K562 (cell line): Measurements from ENCODE around the gene SPINK4. TPM values are rescaled to one million over a fixed set of nuclear protein-coding genes. Genes with fewer than 3 reads are reported as not detected.

Source experiments
- CHD1 ChIP-seq: fragments of 200-600 bp; sonication (generic); IDR thresholded peaks from one replicate; pipeline ENCODE4 v1.6.1; 2012; ENCODE audit warnings: mild to moderate bottlenecking, moderate library complexity, low read length, inconsistent platforms
- HDAC2 ChIP-seq: fragments of 450-650 bp; IDR thresholded peaks from 2 replicates; pipeline ENCODE4 v1.6.1; 2016; ENCODE audit warnings: mild to moderate bottlenecking
- HDAC3 ChIP-seq: fragments of 450-650 bp; IDR thresholded peaks from 2 replicates; pipeline ENCODE4 v1.6.1; 2018; ENCODE audit warnings: borderline replicate concordance, mild to moderate bottlenecking, moderate library complexity; ENCODE audit not compliant: partially characterized antibody
- KLF6 ChIP-seq: fragments of 250-450 bp; sonication (Bioruptor Pico); IDR thresholded peaks from 2 replicates; pipeline ENCODE4 v1.4.0; 2020; ENCODE audit warnings: mild to moderate bottlenecking, moderate library complexity, borderline replicate concordance
- MECOM ChIP-seq: fragments of 250-450 bp; sonication (Bioruptor Pico); IDR thresholded peaks from 2 replicates; pipeline ENCODE4 v1.8.0; 2022; ENCODE audit warnings: inconsistent platforms
- SRF ChIP-seq, 2 experiments: fragments of 250-450, 450-650 bp in 1 of 2; sonication (Bioruptor Pico) in 1 of 2; sonication (generic) in 1 of 2; formaldehyde crosslinking; IDR thresholded peaks; 2 replicates each; pipeline versions ENCODE4 v1.5.0 to v1.5.1; 2020 to 2022; ENCODE audit warnings: mild to moderate bottlenecking in 1 of 2, missing genetic modification reagents in 1 of 2
- SRSF3 ChIP-seq: fragments of 200-400 bp; formaldehyde crosslinking; IDR thresholded peaks from 2 replicates; pipeline ENCODE4 v1.6.1; 2016; ENCODE audit warnings: mild to moderate bottlenecking, low read length, moderate library complexity; ENCODE audit not compliant: insufficient read depth
- ZFP36 ChIP-seq: fragments of 150-350 bp; IDR thresholded peaks from 2 replicates; pipeline ENCODE4 v1.6.1; 2018; ENCODE audit warnings: low read length, low read depth; ENCODE audit not compliant: partially characterized antibody
- polyA plus RNA-seq, 8 experiments: library from polyadenylated mRNA; depleted of rRNA in 4 of 8; stranded (reverse) in 5 of 8; unstranded in 3 of 8; fragments of >200 nt; fragmentation: Nextera tagmentation in 2 of 8; fragmentation: Illumina TruSeq in 1 of 8; extraction: Ambion mirVana in 2 of 8; extraction: Trizol in 1 of 8; gene quantifications; 2 replicates each; pipeline versions ENCODE4 v1.2.1 to v1.2.3, GENCODE V29; 2011 to 2014; ENCODE audit warnings: inconsistent platforms in 1 of 8, missing spikeins in 1 of 8
- total RNA-seq, 7 experiments: library from RNA; depleted of rRNA in 6 of 7; stranded (reverse); fragments of >200 nt in 6 of 7; fragmentation: Illumina TruSeq in 2 of 7; extraction: Trizol in 2 of 7; gene quantifications; 2 replicates each; pipeline versions ENCODE4 v1.2.1 to v1.2.3, GENCODE V29; 2011 to 2021; ENCODE audit warnings: low replicate concordance in 1 of 7
- TF ChIP-seq, protein P1 (sequence below), 2 experiments: fragments of 450-650 bp; formaldehyde crosslinking in 1 of 2; IDR thresholded peaks; 2 replicates each; pipeline versions ENCODE4 v1.4.0 to v1.6.1; 2014 to 2020; ENCODE audit warnings: mild to moderate bottlenecking in 2 of 2, borderline replicate concordance in 1 of 2, low read depth in 1 of 2
- TF ChIP-seq, protein P2 (sequence below): fragments of 250-450 bp; sonication (Bioruptor Pico); IDR thresholded peaks from 2 replicates; pipeline ENCODE4 v1.8.0; 2022; ENCODE audit warnings: inconsistent platforms

The SPINK4 gene
- total and polyA plus RNA-seq, 9 of the 15 experiments (the other 6 are each of a cell fraction or from before 2014, with no cell fraction given), result 0.74 to 5.5 (median 2.1) TPM; not detected in 2

DNA sequence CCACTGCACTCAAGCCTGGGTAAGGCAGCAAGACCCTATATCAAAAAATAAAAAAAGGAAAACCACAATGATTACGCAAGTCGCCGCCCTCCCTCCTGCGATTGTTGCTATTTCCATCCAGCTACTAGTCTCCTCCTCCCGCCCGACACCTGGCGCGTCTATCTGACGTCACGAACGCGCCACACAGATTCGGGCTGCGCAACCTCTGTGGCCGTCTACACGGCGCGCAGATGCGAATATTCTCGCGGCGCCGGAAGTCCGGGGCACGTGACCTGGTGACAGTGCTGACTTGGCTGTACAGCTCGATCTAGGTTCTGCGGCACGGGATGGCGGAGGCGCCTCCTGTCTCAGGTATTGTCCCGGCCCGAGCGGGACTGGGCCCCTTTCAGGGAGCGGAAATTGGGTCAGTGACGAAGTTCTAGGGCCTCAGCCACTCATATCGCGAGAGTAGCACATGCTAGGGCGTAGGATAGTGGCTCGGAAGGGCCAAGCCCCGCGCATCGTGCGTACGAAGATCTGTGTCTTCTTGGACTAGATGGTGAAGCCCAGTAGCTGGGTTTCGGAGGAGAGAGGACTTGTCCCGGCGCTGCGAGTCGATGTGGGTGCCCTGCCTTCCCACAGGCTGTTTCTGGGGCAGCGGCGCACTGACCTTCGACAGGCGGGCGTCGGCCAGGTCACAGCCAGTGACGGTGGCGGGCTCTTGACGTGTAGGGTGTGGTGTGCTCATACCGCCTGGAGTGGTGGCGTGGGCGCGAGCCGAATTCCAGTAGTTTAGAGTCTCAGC, 50.5 kb downstream of the SPINK4 start, which contains the start of gene NFX1 (continued):
- TF ChIP-seq, protein P1, sequence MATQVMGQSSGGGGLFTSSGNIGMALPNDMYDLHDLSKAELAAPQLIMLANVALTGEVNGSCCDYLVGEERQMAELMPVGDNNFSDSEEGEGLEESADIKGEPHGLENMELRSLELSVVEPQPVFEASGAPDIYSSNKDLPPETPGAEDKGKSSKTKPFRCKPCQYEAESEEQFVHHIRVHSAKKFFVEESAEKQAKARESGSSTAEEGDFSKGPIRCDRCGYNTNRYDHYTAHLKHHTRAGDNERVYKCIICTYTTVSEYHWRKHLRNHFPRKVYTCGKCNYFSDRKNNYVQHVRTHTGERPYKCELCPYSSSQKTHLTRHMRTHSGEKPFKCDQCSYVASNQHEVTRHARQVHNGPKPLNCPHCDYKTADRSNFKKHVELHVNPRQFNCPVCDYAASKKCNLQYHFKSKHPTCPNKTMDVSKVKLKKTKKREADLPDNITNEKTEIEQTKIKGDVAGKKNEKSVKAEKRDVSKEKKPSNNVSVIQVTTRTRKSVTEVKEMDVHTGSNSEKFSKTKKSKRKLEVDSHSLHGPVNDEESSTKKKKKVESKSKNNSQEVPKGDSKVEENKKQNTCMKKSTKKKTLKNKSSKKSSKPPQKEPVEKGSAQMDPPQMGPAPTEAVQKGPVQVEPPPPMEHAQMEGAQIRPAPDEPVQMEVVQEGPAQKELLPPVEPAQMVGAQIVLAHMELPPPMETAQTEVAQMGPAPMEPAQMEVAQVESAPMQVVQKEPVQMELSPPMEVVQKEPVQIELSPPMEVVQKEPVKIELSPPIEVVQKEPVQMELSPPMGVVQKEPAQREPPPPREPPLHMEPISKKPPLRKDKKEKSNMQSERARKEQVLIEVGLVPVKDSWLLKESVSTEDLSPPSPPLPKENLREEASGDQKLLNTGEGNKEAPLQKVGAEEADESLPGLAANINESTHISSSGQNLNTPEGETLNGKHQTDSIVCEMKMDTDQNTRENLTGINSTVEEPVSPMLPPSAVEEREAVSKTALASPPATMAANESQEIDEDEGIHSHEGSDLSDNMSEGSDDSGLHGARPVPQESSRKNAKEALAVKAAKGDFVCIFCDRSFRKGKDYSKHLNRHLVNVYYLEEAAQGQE (IDR thresholded peaks at IDR 0.05; ENCODE audit: borderline replicate concordance), result peak; percentile 73
- TF ChIP-seq, protein P1 (CRISPR knock-in tag; IDR thresholded peaks at IDR 0.05; ENCODE audit: low read depth), result no peak
- TF ChIP-seq ZFP36 (no peak), SRF (CRISPR knock-in tag; IDR thresholded peaks at IDR 0.05) (no peak), HDAC2 (peak; percentile 71), KLF6 (CRISPR knock-in tag) (no peak), HDAC3 (no peak), CHD1 (peak; percentile 78), MECOM (no peak), SRSF3 (no peak)
- TF ChIP-seq, protein P2, sequence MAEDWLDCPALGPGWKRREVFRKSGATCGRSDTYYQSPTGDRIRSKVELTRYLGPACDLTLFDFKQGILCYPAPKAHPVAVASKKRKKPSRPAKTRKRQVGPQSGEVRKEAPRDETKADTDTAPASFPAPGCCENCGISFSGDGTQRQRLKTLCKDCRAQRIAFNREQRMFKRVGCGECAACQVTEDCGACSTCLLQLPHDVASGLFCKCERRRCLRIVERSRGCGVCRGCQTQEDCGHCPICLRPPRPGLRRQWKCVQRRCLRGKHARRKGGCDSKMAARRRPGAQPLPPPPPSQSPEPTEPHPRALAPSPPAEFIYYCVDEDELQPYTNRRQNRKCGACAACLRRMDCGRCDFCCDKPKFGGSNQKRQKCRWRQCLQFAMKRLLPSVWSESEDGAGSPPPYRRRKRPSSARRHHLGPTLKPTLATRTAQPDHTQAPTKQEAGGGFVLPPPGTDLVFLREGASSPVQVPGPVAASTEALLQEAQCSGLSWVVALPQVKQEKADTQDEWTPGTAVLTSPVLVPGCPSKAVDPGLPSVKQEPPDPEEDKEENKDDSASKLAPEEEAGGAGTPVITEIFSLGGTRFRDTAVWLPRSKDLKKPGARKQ (CRISPR knock-in tag), result no peak
